SIG-M5 treated with dmso at 0.1 percent for 504 hours (cell line): ENCODE results near the gene EYA2.
A peak's percentile ranks its signal among the peaks of the same experiment; 100 is the strongest.

Experiments used
- DNase-seq: peaks from one replicate; lab custom pipeline; 2025; ENCODE audit not compliant: unreplicated experiment; lab: John Stamatoyannopoulos, UW

The EYA2 gene

GRCh38 chr20:47099093-47099492 lies 204.4 kb downstream of the EYA2 start:
- no peak for DNase-seq

GRCh38 chr20:47099825-47100441 lies 205.3 kb downstream of the EYA2 start:
- no peak for DNase-seq

GRCh38 chr20:47102629-47103028 lies 208.0 kb downstream of the EYA2 start:
- DNase-seq = no peak

- no peak for DNase-seq
Observed at GRCh38 chr20:47106786-47107185, 212.1 kb downstream of the EYA2 start.

- DNase-seq = no peak
Observed at GRCh38 chr20:47108994-47109393, 214.4 kb downstream of the EYA2 start.

DNA sequence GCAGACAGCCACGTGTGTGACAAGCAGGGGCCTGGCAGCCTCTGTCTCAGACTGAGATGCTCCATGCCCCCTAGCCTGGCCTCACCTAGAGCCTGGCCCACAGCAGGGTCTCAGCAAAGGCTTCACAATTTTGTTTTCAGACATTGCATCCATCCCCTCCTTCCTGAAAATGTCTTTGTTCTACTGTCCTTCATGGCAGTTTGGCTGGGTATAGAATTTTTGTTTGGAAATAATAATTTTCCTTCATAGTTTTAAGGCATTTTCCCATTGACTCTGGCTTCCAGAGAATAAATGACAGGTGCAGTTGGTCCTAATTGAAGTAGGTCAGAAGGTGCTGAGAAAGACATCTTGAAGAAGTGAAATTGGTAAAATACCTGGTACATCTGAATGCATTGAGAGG lies 216.2 kb downstream of the EYA2 start:
- DNase-seq = no peak

DNA sequence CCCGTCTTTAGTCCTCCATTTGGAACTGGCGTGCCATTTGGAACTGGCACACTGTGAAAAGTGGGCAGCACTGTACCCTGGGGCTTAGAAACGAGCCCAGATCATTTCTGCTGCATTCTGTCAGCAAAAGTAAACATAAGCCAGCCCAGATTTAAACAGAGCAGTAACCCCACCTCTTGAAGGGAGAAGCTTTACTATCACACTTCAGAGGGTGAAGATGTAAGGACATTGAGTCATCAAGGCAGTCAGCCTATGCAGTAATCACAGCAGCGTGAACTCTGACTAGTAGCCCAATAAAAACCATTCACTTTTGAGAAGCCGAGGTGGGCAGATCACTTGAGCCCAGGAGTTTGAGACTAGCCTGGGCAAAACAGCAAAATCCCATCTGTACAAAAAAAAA lies 216.9 kb downstream of the EYA2 start:
- no peak for DNase-seq

GRCh38 chr20:47113362-47114109 lies 218.9 kb downstream of the EYA2 start:
- no peak for DNase-seq

DNA sequence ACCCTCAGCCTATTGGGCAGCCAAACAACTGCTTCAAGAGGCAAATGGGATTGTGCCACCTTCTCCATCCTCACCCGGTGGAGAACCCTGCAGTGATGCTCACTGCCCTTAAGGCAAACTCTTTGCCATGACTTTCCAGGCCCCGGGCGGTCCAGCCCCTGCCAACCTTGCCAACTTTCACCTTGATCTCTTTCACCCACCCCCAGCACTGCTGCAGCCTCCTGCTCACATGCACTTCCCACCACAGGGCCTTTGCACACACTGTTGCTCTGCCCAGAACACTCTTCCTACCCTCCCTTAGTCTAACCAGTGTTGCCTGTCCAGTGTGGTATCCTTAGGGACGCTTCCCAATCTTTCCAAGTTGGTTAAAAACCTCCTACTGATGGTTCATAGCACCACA lies 221.1 kb downstream of the EYA2 start:
- DNase-seq = no peak

DNA sequence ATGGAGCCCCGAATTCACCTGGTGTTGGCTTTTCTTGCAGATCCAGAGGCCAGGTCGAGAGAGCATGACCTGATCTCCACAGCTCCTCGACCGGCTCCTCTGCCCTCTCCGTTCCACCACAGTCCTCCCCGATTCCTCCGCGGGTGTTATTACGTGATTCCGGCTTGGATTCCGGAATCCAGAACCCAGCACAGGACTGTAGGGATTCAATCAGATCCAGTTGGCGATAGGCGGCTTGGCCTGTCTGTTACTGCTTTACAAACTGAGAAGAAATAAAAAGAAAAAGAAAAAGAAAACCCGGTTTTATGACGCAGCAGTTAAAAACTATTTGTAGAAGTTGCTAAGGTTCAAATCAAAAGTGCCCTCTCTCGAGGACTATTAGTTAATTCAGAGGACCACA lies 222.7 kb downstream of the EYA2 start:
- no peak for DNase-seq

- DNase-seq = no peak
Observed at GRCh38 chr20:47117773-47118172, 223.1 kb downstream of the EYA2 start.

DNA sequence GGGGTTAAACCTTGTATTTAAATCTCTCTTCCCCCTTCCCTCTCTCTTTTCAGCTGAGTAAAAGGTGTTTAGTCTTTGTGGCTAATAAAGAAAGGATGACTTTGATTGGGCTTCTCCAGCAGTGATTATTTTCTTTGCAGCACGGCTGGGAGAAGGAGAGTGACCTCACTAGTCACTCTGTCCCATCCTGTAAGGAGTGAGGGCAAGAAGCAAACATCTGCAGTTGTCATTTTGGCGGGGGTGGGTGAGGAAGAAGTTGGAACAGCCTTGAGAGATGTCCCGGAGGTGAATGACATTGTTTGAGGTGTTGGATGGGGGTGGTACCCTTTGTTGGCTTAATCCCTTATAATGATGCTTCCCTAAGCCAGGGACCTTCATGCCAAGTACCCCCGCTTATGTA lies 223.6 kb downstream of the EYA2 start:
- DNase-seq = no peak

- DNase-seq = no peak
Observed at GRCh38 chr20:47118641-47119040, 224.0 kb downstream of the EYA2 start.

DNA sequence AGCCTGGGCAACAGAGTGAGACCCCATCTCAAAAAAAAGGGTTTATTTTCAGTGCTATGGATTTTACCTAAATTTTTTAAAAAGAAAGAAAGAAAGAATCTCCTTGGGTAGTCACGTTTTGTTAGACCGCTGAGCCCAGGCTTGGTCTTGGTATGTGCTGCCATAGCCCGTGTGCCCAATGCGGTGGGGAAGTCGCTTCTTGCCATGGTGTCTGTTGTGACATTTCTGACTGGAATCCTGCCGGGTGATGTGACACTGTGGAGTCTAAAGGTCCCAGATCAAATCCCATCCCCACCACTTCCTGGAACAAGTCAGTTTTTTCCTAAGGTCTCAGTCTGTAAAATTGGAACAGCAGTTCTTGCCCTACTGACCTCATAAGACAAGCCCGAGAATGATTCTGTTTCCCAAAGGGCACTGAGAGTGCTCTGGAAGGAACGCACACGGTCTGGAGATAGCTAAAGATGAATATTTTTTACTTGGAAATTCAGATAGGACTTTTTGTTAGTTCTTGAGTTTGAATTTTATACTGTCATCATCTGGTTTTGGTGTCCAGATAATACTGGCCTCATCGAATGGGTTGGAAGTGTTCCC lies 225.8 kb downstream of the EYA2 start:
- DNase-seq = no peak

GRCh38 chr20:47122560-47122959 lies 227.9 kb downstream of the EYA2 start:
- no peak for DNase-seq

DNA sequence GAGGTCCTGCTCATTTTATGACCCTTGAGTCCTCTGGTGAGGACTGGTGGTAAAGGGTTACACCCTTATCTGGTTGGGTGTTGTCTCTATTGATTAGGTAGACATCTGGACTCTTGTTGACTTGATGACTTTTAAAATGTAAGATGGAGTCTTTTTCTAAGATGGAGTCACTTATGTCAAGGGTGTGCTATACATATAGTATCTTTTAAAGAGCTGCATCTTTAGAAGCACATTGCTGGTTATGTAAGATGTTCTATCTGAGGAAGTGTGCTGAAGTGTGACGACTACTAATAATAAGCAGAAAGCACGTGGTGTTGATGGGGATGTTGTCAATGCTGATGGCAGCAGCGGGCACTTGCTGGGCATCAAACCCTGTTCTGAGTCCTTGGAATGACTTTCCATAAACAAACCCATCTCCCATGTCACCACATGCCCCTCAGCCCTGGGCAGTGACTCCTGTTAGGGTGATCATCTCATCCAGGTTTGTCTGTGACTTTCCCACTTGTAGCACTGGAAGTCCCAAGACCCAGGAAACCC lies 229.6 kb downstream of the EYA2 start:
- peak; percentile 84 for DNase-seq

GRCh38 chr20:47125508-47125757 lies 230.8 kb downstream of the EYA2 start:
- DNase-seq = no peak

DNA sequence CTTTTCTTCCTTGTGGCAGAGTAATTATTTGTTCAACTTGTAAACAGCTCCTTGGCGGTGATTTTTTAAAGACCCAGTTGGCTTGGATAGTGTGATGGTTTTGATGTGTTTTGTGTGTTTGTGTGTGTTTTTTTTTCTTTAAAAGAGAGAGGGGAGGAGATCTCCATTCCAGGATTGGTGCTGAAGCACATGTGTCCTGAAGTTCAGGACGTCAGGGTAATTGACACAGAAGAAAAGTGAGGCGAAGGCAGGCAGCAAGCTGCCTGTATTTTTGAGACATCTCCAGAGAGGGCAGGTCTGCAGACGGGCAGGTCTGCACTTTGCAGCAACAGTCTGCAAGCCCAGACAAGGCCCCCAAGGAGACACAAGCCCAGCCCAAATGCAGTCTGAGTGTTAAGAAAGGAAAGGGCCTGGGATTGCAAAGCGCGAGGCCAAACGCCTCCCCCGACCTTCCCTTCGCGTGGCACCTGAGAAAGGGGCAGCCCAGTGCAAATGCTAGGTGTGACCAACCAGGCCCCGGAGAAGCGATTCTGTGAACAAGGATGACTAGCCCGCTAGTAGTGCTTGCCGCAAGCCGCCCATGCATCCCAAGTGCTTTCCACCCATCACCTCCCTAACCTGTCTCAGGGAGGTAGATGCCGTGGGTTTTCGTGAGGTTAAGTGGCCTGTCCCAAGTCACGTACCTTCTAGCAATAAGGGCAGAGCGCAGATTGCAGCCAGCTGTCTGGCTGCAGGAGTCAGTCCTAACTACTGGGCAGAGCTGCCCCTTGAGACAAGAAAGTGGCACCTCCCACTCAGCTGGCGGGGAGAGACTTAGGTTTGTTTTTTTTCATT lies 231.3 kb downstream of the EYA2 start:
- no peak for DNase-seq

- DNase-seq = no peak
Observed at GRCh38 chr20:47126709-47127108, 232.1 kb downstream of the EYA2 start.

GRCh38 chr20:47127546-47127945 lies 232.9 kb downstream of the EYA2 start:
- no peak for DNase-seq

DNA sequence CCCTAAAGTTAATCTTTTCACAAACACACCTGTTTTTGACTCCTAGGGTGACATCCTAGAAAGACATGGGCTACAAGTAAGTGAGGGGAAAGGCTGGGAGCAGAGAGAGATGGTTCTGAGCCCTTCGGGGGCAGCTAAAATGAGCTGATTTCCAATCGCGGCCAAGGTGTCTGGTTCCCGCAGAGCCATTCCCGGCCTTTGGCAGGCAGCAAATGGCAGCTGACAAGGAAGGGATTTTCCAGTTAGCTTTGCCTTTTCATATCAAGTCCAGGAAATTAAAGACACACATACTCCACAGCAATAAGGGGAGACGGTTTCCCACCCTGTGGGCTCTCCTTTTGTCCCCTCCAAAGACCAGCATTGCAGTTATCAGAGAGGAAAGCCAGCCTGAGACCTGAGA lies 233.4 kb downstream of the EYA2 start:
- DNase-seq = no peak

GRCh38 chr20:47129306-47129705 lies 234.7 kb downstream of the EYA2 start:
- DNase-seq = no peak
